GM20000 (cell line): ENCODE results near the gene VIPR2.

ENCODE experiments used
- DNase-seq: peaks from one replicate; pipeline ENCODE4 v3.0.0; 2012; ENCODE audit warnings: low spot score
- CTCF ChIP-seq: IDR thresholded peaks from 2 replicates; pipeline ENCODE4 v1.5.1; 2012; ENCODE audit warnings: mild to moderate bottlenecking, control low read depth; ENCODE audit errors: extremely low read depth, missing control alignments

VIPR2 gene

GRCh38 chr7:159020987-159021386, 123.7 kb downstream of the VIPR2 start:
- DNase-seq, result no peak
- TF ChIP-seq CTCF, result no peak

GRCh38 chr7:159019111-159019510, 125.6 kb downstream of the VIPR2 start:
- no peak for TF ChIP-seq CTCF
- no peak for DNase-seq

GRCh38 chr7:159017741-159018140, 126.9 kb downstream of the VIPR2 start:
- no peak for TF ChIP-seq CTCF
- DNase-seq, result no peak

- no peak for TF ChIP-seq CTCF
- DNase-seq, result no peak
Observed at GRCh38 chr7:159017210-159017609, 127.5 kb downstream of the VIPR2 start.

GRCh38 chr7:159016591-159016990, 128.1 kb downstream of the VIPR2 start:
- no peak for TF ChIP-seq CTCF
- no peak for DNase-seq

GRCh38 chr7:159015454-159016410, 128.9 kb downstream of the VIPR2 start:
- DNase-seq, result no peak
- no peak for TF ChIP-seq CTCF

- DNase-seq, result no peak
- no peak for TF ChIP-seq CTCF
Observed at GRCh38 chr7:159015081-159015453, 129.6 kb downstream of the VIPR2 start.
